GM19035 (cell line): ENCODE results near the gene CD8B2.
"Not testable (repeated sequence)": the region's sequence is repeated elsewhere in the genome, so short reads cannot be mapped to it uniquely, and the experiment has no call there.

ENCODE experiments used
- ATAC-seq: cut with Tn5 transposase; IDR thresholded peaks from one replicate; pipeline ENCODE4 v1.9.1; 2021; ENCODE audit not compliant: unreplicated experiment

The CD8B2 gene

DNA sequence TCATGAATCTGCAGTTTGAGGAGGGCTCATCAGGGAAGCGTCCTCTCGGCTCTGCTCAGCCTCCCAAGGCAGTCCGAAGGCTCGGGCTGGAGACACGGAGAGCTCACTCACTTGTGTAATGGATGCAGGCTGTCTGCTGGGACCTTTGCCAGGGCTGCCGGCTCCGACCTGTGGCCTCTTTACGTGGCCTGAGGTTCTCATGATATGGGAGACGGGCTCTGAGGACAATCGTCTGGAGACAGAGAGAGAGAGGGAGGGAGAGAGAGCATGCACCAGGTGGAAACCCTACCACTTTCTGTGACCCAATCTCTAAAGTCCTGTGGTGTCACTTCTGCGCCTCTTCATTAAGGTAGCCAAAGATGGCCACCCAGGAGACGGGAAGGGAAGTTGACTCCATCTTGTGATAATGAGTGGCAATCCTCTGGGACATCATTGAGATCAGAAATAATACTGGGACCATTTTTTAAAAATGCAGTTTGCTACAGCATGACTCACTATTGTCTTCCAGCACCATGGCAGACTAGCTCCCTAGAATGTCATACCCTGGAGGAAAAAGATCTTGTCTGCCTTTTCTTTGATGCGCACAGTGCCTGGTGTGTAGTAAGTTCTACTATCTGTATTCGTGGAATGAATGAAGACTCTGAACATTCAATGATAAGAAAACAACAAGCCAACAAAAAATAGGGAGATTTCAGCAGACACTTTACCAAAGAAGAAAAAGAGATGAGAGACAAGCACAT is 60.2 kb downstream of the CD8B2 start:
- ATAC-seq, result no peak

DNA sequence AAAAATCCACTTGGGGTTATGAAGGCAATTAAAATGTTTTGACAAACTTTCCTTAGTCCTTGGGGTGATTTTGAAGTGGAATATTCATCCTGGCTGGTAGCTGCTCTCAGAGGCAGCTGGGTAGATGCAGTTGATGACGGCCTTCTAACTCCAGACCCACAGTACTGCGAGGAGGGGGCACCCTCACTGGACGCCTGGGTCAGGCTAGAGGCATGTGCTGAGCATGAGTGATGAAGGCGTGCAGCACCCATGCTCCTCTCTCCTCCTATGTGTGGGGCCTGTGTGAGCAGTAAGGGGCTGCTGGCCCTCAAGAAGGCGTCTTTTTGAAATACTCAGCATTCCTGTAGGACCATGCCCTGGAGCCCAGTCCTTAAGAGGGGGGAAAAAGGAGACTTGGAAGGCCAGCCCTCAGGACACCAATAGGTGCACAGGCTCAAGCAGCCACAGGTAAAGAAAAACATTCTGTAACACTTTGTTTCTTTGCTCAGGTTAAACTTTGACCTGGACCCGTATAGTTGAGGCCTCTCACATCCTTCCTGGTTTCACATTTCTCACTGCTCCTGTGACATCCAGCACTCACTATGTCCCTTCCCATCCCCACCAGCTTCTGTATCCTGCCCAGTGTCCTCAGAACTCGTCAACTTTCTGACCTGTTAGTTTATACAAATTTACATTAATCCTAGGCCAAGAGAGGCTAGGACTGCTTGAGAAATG is 64.4 kb downstream of the CD8B2 start:
- no peak for ATAC-seq

DNA sequence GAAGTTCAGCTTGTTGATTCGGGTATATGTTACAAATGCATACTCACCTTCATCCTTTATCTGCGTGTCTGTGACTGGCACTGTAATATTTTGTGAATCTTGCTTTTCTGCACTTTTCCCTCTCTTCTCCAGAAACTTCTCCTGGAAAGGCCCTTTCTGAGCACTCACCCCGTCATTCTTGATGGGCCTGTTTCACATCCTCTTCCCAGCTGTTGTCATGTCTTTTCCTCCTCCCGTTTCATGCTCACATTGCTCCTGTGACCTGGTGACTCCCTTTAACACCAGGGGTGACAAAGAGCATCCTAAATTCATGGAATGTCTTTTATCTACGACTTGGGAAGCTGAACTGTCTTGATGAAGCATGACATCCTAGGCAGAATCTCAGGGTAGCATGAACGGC is 65.8 kb downstream of the CD8B2 start:
- ATAC-seq, result no peak

DNA sequence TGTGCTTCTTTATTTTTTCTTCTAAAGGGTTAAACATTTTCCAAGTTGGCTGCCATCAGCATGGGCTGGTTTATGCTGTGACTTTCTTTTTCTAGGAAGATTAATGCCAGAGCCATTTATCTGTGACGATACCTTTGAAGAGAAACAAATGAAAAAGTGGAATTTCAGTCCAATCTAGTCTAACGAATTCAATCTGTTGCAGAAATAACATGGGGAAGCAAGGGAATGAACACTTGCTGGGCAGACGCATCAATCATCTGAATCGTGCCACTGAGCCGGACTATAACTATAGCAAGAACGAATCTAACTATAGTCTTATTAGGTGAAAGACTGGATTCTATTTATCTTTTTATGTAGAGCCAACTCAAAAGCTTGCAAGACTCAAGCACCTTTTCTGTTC is 66.2 kb downstream of the CD8B2 start:
- no peak for ATAC-seq

DNA sequence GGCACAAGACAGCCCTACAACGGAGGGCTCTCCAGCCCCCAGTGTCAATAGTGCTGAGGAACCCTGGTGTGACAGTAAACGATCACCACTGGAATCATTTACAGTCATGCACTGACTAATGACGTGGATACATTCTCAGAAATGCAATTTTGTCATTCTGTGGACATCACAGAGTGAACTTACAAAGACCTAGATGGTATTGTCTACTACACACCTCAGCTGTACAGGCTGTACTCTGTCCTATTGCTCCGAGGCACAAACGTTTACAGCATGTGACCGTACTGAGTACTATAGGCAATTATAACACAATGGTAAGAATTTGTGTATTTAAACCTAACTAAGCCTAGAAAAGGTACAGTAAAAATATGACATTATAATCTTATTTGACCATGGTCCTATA is 67.2 kb downstream of the CD8B2 start:
- no peak for ATAC-seq

DNA sequence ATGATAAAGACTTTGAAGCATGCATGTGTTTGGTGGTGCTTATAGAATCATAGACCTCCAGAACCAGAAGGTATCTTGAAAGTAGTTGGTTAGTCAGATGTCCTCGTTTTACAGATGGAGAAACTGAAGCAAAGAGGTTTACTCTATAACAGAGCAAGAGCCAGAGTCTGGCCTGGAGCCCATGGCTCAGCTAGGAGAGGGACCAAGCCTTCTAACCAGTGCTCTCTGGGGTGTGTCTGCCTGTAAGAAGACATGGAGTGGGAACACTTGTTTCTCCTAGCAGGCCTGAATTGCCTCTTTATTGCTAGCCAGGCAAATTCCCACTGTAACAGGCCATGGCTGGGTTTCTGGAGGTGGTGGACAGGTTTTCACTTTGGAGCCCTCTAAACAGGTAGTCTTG is 67.9 kb downstream of the CD8B2 start:
- ATAC-seq, result no peak

DNA sequence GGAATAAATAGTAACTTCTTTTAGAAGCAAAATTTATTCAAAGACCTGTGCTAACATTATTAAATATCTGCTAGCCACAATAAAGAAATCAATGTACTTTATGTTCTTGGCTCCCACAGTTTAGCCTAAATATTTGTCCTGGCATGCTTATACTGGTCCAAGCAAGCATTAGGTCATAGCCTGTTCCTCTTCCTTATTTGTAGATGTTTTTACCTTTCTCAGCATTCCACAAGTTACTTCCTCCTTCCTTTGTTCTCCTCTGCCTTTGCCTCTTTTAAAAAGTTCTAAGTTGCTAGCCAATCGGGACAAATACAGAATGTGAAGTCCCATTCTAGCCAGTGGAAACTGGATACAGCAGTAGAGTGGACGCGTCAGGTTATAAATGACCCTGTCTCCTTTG is 72.6 kb downstream of the CD8B2 start:
- ATAC-seq, result not testable (repeated sequence)

DNA sequence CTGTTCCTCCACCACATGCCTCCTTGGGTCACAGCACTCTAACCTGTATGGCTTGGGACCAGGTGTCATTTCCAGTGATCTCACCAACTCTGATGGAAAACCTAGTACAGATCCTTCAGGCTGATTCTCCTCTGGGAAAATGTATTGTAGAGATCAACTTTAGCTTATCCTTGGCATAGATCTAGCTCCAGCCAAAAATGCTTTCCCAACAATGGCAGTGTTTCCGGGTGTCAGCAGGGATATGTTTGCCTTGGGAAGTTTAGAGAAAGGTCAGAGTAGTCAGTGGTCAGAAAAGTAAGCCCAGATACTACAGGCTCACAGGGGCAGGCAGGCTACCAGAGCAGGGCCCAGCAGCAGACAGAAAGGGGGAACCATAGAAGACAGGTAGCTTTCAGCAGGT is 73.6 kb downstream of the CD8B2 start:
- no peak for ATAC-seq

DNA sequence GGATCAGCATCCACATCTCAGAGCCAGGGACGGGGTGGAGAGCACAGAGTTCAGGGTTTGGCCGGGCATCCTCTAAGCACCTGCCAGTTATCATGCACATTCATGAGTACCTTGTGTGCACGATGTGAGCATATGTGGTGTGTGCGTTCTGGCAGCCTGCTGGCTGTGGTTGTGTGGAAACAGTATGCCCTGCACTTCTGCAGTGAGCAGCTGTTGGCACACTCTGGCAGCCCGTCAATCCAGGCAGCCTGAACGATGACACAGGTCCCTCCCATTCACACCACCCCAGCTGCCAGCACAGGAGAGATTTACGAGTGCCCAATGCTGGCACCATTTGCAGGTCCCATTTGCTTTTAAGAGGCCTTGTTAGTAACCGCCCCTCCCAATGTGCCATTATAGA is 74.2 kb downstream of the CD8B2 start:
- no peak for ATAC-seq

DNA sequence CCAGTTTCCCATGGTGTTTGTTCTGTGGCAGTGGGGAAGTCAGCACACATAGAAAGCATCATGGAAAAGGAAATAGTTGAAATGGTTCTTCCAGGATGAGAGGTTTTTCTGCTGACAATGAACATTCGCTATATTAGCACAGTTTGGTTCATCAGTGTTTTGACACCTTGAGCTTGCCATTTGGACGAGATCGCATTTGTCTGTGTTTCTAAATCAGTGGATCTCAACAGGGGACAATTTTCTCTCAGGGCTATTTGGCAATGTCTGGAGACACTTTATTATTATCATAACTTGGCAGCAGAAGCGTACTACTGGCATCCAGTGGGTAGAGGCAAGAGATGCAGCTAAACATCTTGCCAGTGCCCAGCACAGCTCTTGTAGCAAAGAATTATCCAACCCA is 74.6 kb downstream of the CD8B2 start:
- ATAC-seq, result no peak

DNA sequence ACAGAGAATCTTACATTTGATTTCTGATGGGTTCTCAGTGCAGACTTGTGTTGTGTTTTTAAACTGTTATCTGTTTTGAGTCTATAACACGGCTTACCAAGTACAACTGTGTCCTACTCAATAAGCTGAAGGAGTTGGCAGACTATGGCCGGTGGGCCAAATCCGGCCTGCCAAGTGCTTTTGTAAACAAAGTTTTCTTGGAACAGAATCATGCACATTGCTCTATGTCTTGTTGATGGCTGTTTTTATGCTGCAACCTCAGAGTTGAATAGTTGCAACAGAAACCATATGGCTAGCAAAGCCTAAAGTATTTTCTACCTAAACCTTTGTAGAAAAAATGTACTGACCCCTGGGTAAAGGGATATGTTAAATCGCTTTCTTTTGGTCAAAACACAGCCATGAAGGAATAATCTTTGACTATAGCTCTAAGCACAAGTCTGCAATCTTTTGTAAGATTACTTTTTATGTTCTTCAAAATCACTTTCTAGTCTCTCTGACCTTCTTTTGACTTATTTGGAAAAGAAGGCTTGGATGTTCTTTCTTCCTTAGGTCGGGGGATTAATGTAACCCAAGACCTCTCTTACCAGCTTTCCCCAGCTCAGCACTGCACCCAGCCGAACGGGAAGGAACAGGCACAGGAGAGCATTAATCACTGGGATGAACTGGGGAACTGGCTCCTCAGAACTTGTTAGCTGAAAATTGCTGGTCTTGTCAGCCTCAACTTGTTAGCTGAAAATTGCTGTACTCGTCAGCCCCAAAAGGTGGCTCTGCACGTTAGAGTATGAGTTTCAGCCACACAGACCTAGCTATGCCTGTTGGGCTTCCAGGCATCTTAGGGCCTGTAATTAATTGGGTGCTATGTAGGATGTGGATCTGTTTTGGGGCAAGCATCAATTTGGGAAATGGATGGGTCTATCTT is 75.4 kb downstream of the CD8B2 start:
- ATAC-seq, result no peak

DNA sequence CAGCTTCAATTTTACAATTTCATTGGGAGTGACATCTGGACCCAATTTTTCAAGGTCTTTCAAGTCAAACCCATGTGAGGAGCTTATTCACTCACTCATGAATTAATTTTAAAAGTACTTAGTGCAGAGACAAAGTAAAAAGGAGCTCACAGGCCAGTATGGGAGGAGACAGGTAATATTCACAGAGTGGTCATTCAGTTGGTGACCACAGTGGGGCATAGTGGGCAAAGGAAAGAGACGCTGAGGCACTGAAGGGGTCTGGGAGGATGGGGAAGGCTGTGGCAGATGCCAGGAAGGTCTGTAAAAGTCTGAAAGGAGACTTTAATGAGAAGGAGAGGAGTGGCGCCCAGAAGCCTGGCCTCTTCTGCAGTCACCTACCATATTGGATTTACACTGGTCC is 76.0 kb downstream of the CD8B2 start:
- no peak for ATAC-seq

DNA sequence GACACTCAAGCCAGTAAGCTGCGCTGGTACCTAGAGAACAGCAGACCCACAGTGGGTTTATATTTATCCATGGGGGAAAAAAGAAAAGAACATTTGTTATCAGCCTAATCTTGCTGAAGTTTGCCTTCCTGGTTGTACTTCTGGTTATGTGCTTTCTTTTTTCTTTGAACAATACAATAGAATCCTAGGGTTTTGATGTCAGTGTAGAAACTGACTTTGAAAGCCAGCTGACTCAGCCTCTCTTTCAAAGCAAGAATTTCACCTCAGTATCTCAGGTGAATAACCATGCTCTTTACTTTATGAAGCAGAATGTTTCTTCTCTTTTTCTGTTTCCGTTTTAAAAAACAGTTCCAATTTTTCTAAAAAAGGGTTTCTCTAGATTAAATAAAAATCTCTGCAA is 78.4 kb downstream of the CD8B2 start:
- no peak for ATAC-seq

DNA sequence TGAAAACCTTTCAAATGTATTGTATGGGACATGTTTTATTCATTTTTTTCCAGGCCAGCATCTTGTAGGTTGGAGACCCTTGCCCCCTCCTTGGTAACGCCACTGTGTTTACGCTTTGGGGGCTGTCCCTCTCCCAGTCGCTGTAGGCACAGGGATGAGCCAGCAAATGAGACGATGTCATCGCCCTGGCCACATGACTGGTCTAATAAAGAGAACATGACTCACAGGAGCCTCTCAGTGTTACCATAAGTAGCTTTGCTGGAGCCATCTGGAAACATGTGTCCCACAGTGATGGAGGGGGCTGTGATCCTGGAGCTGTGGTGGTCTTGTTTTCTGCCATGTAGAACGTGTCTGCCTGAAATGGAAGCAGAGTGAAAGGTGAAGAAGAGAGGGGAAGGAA is 78.9 kb downstream of the CD8B2 start:
- ATAC-seq, result no peak

DNA sequence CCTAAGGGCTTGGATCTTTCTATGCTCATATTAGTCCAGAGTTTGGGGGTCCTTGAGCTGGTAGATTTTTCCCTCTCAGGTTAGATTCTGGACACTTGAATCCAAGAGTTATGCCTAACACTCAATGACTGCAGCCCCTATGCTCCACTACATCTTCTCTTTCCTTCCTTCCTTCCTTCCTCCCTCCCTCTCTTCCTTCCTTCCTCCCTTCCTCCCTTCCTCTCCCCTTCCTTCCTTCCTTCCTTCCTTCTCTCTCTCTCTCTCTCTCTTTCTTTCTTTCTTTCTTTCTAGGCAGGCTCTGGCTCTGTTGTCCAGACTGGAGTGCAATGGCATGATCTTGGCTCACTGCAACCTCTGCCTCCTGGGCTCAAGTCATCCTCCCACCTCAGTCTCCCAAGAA is 79.3 kb downstream of the CD8B2 start:
- ATAC-seq, result not testable (repeated sequence)

DNA sequence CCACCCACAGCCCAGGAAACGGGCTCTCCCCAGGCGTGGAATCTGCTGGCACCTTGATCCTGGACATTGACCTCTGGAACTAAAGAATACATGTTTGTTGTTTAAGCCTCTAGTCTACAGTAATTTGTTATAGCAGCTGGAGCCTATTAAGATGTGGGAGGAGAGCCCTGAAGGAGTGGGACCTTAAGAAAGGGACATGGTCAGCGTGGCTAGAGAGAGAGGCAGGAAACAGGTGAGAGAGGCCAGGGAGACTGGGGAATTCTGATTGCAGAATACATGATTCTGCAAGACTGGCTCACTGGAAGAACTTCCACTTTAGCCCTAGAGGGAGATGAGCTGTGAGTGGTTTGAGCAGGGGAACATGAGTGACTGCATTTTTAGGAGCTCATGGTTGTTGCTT is 83.2 kb downstream of the CD8B2 start:
- no peak for ATAC-seq
